Neural cell (in vitro differentiated cells): Measurements from ENCODE around the gene SNAPIN.

Source experiments
- EP300 ChIP-seq: fragments of 450-650 bp; conservative IDR thresholded peaks from 2 replicates; pipeline ENCODE4 v1.6.1; 2014; ENCODE audit warnings: antibody characterized with exemption, mild to moderate bottlenecking, moderate library complexity; ENCODE audit not compliant: poor library complexity, severe bottlenecking
- EZH2 ChIP-seq: fragments of 200-600, 300-800 bp; shearing (Covaris generic), sonication (generic); IDR thresholded peaks from 2 replicates; pipeline ENCODE4 v1.6.1; 2014; ENCODE audit warnings: antibody characterized with exemption, low read length, borderline replicate concordance, mild to moderate bottlenecking; ENCODE audit not compliant: insufficient read depth, poor library complexity, severe bottlenecking
- RAD21 ChIP-seq: fragments of 450-650 bp; conservative IDR thresholded peaks from 2 replicates; pipeline ENCODE4 v1.6.1; 2014; ENCODE audit warnings: antibody characterized with exemption, mild to moderate bottlenecking, moderate library complexity
- TF ChIP-seq, protein P1 (sequence below): fragments of 450-650 bp; IDR thresholded peaks from 2 replicates; pipeline ENCODE4 v1.5.1; 2014; ENCODE audit warnings: antibody characterized with exemption, mild to moderate bottlenecking, moderate library complexity; ENCODE audit not compliant: poor library complexity, severe bottlenecking
- TF ChIP-seq, protein P2 (sequence below): IDR thresholded peaks from 2 replicates; pipeline ENCODE4 v1.6.1; 2012; ENCODE audit warnings: borderline replicate concordance

DNA sequence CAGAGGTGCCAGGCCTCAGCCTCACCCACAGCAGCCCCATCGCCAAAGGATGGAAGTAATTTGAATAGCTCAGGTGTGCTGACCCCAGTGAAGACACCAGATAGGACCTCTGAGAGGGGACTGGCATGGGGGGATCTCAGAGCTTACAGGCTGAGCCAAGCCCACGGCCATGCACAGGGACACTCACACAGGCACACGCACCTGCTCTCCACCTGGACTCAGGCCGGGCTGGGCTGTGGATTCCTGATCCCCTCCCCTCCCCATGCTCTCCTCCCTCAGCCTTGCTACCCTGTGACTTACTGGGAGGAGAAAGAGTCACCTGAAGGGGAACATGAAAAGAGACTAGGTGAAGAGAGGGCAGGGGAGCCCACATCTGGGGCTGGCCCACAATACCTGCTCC is 35.0 kb downstream of the SNAPIN start:
- TF ChIP-seq, protein P1, sequence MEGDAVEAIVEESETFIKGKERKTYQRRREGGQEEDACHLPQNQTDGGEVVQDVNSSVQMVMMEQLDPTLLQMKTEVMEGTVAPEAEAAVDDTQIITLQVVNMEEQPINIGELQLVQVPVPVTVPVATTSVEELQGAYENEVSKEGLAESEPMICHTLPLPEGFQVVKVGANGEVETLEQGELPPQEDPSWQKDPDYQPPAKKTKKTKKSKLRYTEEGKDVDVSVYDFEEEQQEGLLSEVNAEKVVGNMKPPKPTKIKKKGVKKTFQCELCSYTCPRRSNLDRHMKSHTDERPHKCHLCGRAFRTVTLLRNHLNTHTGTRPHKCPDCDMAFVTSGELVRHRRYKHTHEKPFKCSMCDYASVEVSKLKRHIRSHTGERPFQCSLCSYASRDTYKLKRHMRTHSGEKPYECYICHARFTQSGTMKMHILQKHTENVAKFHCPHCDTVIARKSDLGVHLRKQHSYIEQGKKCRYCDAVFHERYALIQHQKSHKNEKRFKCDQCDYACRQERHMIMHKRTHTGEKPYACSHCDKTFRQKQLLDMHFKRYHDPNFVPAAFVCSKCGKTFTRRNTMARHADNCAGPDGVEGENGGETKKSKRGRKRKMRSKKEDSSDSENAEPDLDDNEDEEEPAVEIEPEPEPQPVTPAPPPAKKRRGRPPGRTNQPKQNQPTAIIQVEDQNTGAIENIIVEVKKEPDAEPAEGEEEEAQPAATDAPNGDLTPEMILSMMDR: no peak
- no peak for TF ChIP-seq RAD21
- TF ChIP-seq EP300: no peak
- no peak for TF ChIP-seq EZH2
- TF ChIP-seq, protein P2, sequence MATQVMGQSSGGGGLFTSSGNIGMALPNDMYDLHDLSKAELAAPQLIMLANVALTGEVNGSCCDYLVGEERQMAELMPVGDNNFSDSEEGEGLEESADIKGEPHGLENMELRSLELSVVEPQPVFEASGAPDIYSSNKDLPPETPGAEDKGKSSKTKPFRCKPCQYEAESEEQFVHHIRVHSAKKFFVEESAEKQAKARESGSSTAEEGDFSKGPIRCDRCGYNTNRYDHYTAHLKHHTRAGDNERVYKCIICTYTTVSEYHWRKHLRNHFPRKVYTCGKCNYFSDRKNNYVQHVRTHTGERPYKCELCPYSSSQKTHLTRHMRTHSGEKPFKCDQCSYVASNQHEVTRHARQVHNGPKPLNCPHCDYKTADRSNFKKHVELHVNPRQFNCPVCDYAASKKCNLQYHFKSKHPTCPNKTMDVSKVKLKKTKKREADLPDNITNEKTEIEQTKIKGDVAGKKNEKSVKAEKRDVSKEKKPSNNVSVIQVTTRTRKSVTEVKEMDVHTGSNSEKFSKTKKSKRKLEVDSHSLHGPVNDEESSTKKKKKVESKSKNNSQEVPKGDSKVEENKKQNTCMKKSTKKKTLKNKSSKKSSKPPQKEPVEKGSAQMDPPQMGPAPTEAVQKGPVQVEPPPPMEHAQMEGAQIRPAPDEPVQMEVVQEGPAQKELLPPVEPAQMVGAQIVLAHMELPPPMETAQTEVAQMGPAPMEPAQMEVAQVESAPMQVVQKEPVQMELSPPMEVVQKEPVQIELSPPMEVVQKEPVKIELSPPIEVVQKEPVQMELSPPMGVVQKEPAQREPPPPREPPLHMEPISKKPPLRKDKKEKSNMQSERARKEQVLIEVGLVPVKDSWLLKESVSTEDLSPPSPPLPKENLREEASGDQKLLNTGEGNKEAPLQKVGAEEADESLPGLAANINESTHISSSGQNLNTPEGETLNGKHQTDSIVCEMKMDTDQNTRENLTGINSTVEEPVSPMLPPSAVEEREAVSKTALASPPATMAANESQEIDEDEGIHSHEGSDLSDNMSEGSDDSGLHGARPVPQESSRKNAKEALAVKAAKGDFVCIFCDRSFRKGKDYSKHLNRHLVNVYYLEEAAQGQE: no peak
